HepG2 (cell line): Measurements from ENCODE around the gene MAP2K5. TPM values are rescaled to one million over a fixed set of nuclear protein-coding genes. Genes with fewer than 3 reads are reported as not detected.

Experiments used
- ATAC-seq: fragments of 200-7000 bp; cut with Tn5 transposase; 3 replicates; pipeline ENCODE4 v1.9.1; 2020; ENCODE audit warnings: mild to moderate bottlenecking, moderate library complexity
- BruUV-seq: library from RNA; stranded (reverse); fragments of 400-500 nt; replicated peaks from 2 replicates; lab custom pipeline; 2021; lab: Mats Ljungman, UMichigan
- CTCF ChIA-PET: fragments of 300-600 bp; formaldehyde crosslinking; extraction: SDS; loops from one replicate; lab custom pipeline; 2021; ENCODE audit warnings: low total read pairs, inconsistent platforms, low intra/inter-chr PET ratio; lab: Yijun Ruan, JAX
- POLR2A ChIA-PET: fragments of 350-600 bp; sonication (Branson Sonifier 250); formaldehyde crosslinking; loops from one replicate; lab custom pipeline; 2020; ENCODE audit warnings: antibody characterized with exemption, inconsistent platforms; lab: Yijun Ruan, JAX
- DNase-seq: peaks from one replicate; pipeline ENCODE4 v3.0.0-alpha.2; 2015; ENCODE audit warnings: low spot score
- FAIRE-seq: peaks from 3 replicates; lab custom pipeline; 2011; peaks lifted over from hg19 to GRCh38; lab: Jason Lieb, UNC
- H2AFZ ChIP-seq: one replicate; pipeline ENCODE4 v1.6.1; 2011; ENCODE audit warnings: low read length, inconsistent platforms
- H3K27ac ChIP-seq: fragments of 300-600 bp; 3 replicates; pipeline ENCODE4 v1.8.0; 2011; ENCODE audit warnings: mixed run types, mild to moderate bottlenecking, mixed read lengths, low read length, inconsistent platforms; ENCODE audit not compliant: insufficient read depth; ENCODE audit errors: extremely low read length
- H3K27me3 ChIP-seq, 2 experiments: fragments of 200-600 bp in 1 of 2; 2 replicates in 1 of 2; 3 replicates in 1 of 2; pipeline versions ENCODE4 v1.6.0 to v1.8.0; 2011; ENCODE audit warnings: low read length in 2 of 2, mild to moderate bottlenecking in 2 of 2, moderate library complexity in 2 of 2, inconsistent platforms in 1 of 2; ENCODE audit not compliant: insufficient read depth in 2 of 2, control insufficient read depth in 1 of 2
- H3K36me3 ChIP-seq, 2 experiments: fragments of 200-600 bp in 1 of 2; replicated peaks in 1 of 2; 2 replicates in 1 of 2; 3 replicates in 1 of 2; pipeline versions ENCODE4 v1.5.1 to v1.8.0; 2011; ENCODE audit warnings: low read length in 2 of 2, inconsistent platforms in 1 of 2; ENCODE audit not compliant: insufficient read depth in 2 of 2, control insufficient read depth in 1 of 2
- H3K4me1 ChIP-seq: 2 replicates; pipeline ENCODE4 v1.5.1; 2012; ENCODE audit warnings: low read length, inconsistent platforms; ENCODE audit not compliant: insufficient read depth
- H3K4me2 ChIP-seq: 2 replicates; pipeline ENCODE4 v1.6.0; 2011; ENCODE audit warnings: low read depth, low read length, inconsistent platforms
- H3K4me3 ChIP-seq, 3 experiments: fragments of 200-600 bp in 1 of 3; sonication (generic), shearing (Covaris generic) in 1 of 3; replicated peaks in 1 of 3; 2 replicates each; pipeline ENCODE4 v1.5.1; 2011 to 2016; ENCODE audit warnings: low read length in 3 of 3, inconsistent platforms in 2 of 3, low read depth in 2 of 3, mild to moderate bottlenecking in 2 of 3, control low read depth in 1 of 3, mixed read lengths in 1 of 3; ENCODE audit not compliant: insufficient read depth in 1 of 3
- H3K79me2 ChIP-seq: one replicate; pipeline ENCODE4 v1.6.1; 2011; ENCODE audit warnings: low read length, inconsistent platforms; ENCODE audit not compliant: insufficient read depth
- H3K9ac ChIP-seq: 2 replicates; pipeline ENCODE4 v1.6.0; 2011; ENCODE audit warnings: mild to moderate bottlenecking, low read depth, low read length, inconsistent platforms; ENCODE audit not compliant: insufficient read depth
- H3K9me3 ChIP-seq: 2 replicates; pipeline ENCODE4 v1.5.1; 2012; ENCODE audit warnings: mild to moderate bottlenecking, low read length
- H4K20me1 ChIP-seq: 2 replicates; pipeline ENCODE4 v1.6.0; 2011; ENCODE audit warnings: inconsistent platforms, mild to moderate bottlenecking, low read length, moderate library complexity; ENCODE audit not compliant: insufficient read depth
- ADNP ChIP-seq: sonication (generic); formaldehyde crosslinking; IDR thresholded peaks from 2 replicates; pipeline ENCODE4 v1.4.0; 2020; ENCODE audit warnings: missing genetic modification reagents
- HCFC1 ChIP-seq: fragments of 150-350 bp; IDR thresholded peaks from 2 replicates; pipeline ENCODE4 v1.6.1; 2014; ENCODE audit warnings: low read depth, low read length
- HOXA5 ChIP-seq: sonication (generic); formaldehyde crosslinking; IDR thresholded peaks from 2 replicates; pipeline ENCODE4 v1.4.0; 2020; ENCODE audit warnings: missing genetic modification reagents
- HOXA7 ChIP-seq: sonication (generic); formaldehyde crosslinking; IDR thresholded peaks from 2 replicates; pipeline ENCODE4 v1.8.1; 2022; ENCODE audit warnings: mild to moderate bottlenecking, missing genetic modification reagents, moderate library complexity
- KLF12 ChIP-seq: sonication (generic); formaldehyde crosslinking; IDR thresholded peaks from 2 replicates; pipeline ENCODE4 v1.4.0; 2020; ENCODE audit warnings: missing genetic modification reagents, borderline replicate concordance
- MIER2 ChIP-seq: IDR thresholded peaks from 2 replicates; pipeline ENCODE4 v1.6.1; 2016; ENCODE audit warnings: missing biosample characterization, missing genetic modification reagents
- MLLT10 ChIP-seq: sonication (generic); formaldehyde crosslinking; IDR thresholded peaks from 2 replicates; pipeline ENCODE4 v1.4.0; 2020; ENCODE audit warnings: missing genetic modification reagents
- MYNN ChIP-seq: sonication (generic); formaldehyde crosslinking; IDR thresholded peaks from 2 replicates; pipeline ENCODE4 v1.4.0; 2020; ENCODE audit warnings: mild to moderate bottlenecking, low read depth, missing genetic modification reagents
- PPARG ChIP-seq: conservative IDR thresholded peaks from 2 replicates; pipeline ENCODE4 v1.6.1; 2016; ENCODE audit warnings: missing biosample characterization, missing genetic modification reagents
- RAD51 ChIP-seq: fragments of 450-650 bp; IDR thresholded peaks from 2 replicates; pipeline ENCODE4 v1.6.1; 2016; ENCODE audit warnings: borderline replicate concordance
- SIX1 ChIP-seq: sonication (generic); formaldehyde crosslinking; IDR thresholded peaks from 2 replicates; pipeline ENCODE4 v1.4.0; 2020; ENCODE audit warnings: missing genetic modification reagents, borderline replicate concordance
- ZFAT ChIP-seq: sonication (generic); formaldehyde crosslinking; conservative IDR thresholded peaks from 2 replicates; pipeline ENCODE4 v1.8.1; 2023; ENCODE audit warnings: missing genetic modification reagents, inconsistent platforms
- ZFP36 ChIP-seq: fragments of 150-350 bp; IDR thresholded peaks from 2 replicates; pipeline ENCODE4 v1.6.1; 2018; ENCODE audit warnings: borderline replicate concordance, low read length, low read depth; ENCODE audit not compliant: partially characterized antibody
- ZKSCAN5 ChIP-seq: sonication (generic); formaldehyde crosslinking; IDR thresholded peaks from 2 replicates; pipeline ENCODE4 v1.5.1; 2020; ENCODE audit warnings: mild to moderate bottlenecking, missing genetic modification reagents
- ZNF232 ChIP-seq: sonication (generic); formaldehyde crosslinking; IDR thresholded peaks from 2 replicates; pipeline ENCODE4 v1.4.0; 2020; ENCODE audit warnings: missing genetic modification reagents, borderline replicate concordance
- ZNF512 ChIP-seq: sonication (generic); formaldehyde crosslinking; IDR thresholded peaks from 2 replicates; pipeline ENCODE4 v1.4.0; 2020; ENCODE audit warnings: mild to moderate bottlenecking, missing genetic modification reagents
- ZSCAN30 ChIP-seq: sonication (generic); formaldehyde crosslinking; IDR thresholded peaks from 2 replicates; pipeline ENCODE4 v1.5.0; 2020; ENCODE audit warnings: mild to moderate bottlenecking, missing genetic modification reagents
- WGBS: methylation state at CpG from one replicate; pipeline ENCODE4 v1.1.6; 2017; ENCODE audit warnings: low lambda C conversion rate; 5-methylcytosine and 5-hydroxymethylcytosine counted together
- in situ Hi-C: cut with HindIII; loops from 2 replicates; pipeline ENCODE4 v1.10.0; 2017; ENCODE audit warnings: low pct_unique_long_range_greater_than_20kb; ENCODE audit not compliant: extremely low pct_ligation_motif_present
- intact Hi-C: fragments of 100-400 bp; cut with micrococcal nuclease; formaldehyde crosslinking; loops from one replicate; pipeline ENCODE4 v1.10.0; 2022; ENCODE audit not compliant: unreplicated experiment
- polyA plus RNA-seq, 8 experiments: library from polyadenylated mRNA; depleted of rRNA in 3 of 8; stranded (reverse) in 7 of 8; unstranded in 1 of 8; fragments of >200 nt; fragmentation: Illumina TruSeq in 4 of 8; extraction: Trizol in 4 of 8; gene quantifications; 2 replicates each; pipeline versions ENCODE4 v1.2.1 to v1.2.3, GENCODE V29; 2011 to 2016; ENCODE audit warnings: low read depth in 4 of 8, missing spikeins in 1 of 8, mixed read lengths in 1 of 8; ENCODE audit not compliant: insufficient read depth in 1 of 8
- total RNA-seq, 5 experiments: library from RNA; depleted of rRNA; stranded (reverse); fragments of >200 nt; fragmentation: Illumina TruSeq; extraction: Trizol; gene quantifications; 2 replicates each; pipeline ENCODE4 v1.2.3, GENCODE V29; 2016; ENCODE audit warnings: low read depth in 1 of 5
- TF ChIP-seq, protein P1 (sequence below): IDR thresholded peaks from 2 replicates; pipeline ENCODE4 v1.6.1; 2016
- TF ChIP-seq, protein P2 (sequence below): sonication (generic); formaldehyde crosslinking; IDR thresholded peaks from 2 replicates; pipeline ENCODE4 v1.4.0; 2020; ENCODE audit warnings: missing genetic modification reagents; ENCODE audit errors: not compliant biosample characterization

The MAP2K5 gene
- total and polyA plus RNA-seq, 2 of the 13 experiments (the other 11 are each of a cell fraction or from before 2014, with no cell fraction given) = 4.0 to 4.3 TPM

DNA sequence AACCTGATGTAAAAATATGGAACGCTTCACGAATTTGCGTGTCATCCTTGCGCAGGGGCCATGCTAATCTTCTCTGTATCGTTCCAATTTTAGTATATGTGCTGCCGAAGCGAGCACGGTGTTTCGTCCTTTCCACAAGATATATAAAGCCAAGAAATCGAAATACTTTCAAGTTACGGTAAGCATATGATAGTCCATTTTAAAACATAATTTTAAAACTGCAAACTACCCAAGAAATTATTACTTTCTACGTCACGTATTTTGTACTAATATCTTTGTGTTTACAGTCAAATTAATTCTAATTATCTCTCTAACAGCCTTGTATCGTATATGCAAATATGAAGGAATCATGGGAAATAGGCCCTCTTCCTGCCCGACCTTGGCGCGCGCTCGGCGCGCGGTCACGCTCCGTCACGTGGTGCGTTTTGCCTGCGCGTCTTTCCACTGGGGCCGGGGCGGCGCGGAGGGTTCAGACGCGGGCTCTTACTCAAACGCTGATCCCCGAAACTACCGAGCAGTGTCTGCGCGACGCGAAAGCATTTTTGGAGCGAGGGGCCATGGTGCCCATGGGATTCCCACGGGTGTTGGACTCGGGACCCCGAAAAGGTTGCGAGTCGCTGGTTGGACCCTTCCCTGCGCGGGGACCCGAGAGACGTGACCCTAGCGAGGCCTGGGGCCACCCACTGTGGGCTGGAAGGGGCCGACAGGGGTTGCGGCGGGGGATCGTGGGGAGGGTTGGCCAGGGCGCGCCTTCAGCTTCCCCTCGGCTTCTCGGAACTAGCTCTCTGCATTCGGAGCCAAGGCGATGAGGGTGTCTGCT lies 297.6 kb downstream of the MAP2K5 start, which contains the start of gene RNU6-1:
Gene RNU6-1, minus strand, starts transcription at position 117 of the 820 bp plus-strand sequence.
- no peaks in the 10 kb centered on the region for H3K36me3 ChIP-seq
- POLR2A ChIA-PET = interaction anchor here (0.9 to 1.4 kb wide), 7 partner anchors 11 to 586 kb away, joined by 3 to 6 read pairs (median 3); partner anchors contain the start of genes AAGAB, FEM1B and IQCH
- peak; percentile 64 for FAIRE-seq
- H3K4me2 ChIP-seq = peak within 1 kb of the TSS; percentile 97
- no peaks in the 10 kb centered on the region for H3K79me2 ChIP-seq
- H3K9me3 ChIP-seq = no peaks in the 10 kb centered on the region
- in situ Hi-C loops (loop anchor here (5.0 to 10.0 kb wide), 2 partner anchors 383 to 895 kb away; no protein-coding TSS in a partner anchor), intact Hi-C loops (loop anchor here (2.0 to 5.0 kb wide), 4 partner anchors 212 to 533 kb away; partner anchors contain the start of genes MAP2K5 and PIAS1)
- H3K27me3 ChIP-seq = peaks cover 0 to 15% of the 10 kb centered on the region in 2 experiments; a peak in 4 of 5 replicates
- H3K4me3 ChIP-seq = peak within 1 kb of the TSS; percentile 73 to 98 (median 93)
- WGBS = under 1% methylated on average over 41 of the region's 62 CpGs
- H3K27ac ChIP-seq = peak within 1 kb of the TSS; percentile 86
- BruUV-seq = no TSS peak
- H3K4me1 ChIP-seq = peaks cover 81% of the 10 kb centered on the region
- peak; percentile 80 for DNase-seq
- peak within 1 kb of the TSS; percentile 95 for H2AFZ ChIP-seq
- CTCF ChIA-PET = no interaction called here
- no peaks in the 10 kb centered on the region for H4K20me1 ChIP-seq
- ATAC-seq = peak; percentile 26
- peak within 1 kb of the TSS; percentile 94 for H3K9ac ChIP-seq
- TF ChIP-seq, protein P1, sequence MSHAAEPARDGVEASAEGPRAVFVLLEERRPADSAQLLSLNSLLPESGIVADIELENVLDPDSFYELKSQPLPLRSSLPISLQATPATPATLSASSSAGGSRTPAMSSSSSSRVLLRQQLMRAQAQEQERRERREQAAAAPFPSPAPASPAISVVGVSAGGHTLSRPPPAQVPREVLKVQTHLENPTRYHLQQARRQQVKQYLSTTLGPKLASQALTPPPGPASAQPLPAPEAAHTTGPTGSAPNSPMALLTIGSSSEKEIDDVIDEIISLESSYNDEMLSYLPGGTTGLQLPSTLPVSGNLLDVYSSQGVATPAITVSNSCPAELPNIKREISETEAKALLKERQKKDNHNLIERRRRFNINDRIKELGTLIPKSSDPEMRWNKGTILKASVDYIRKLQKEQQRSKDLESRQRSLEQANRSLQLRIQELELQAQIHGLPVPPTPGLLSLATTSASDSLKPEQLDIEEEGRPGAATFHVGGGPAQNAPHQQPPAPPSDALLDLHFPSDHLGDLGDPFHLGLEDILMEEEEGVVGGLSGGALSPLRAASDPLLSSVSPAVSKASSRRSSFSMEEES (CRISPR knock-in tag) = peak; percentile 93
- TF ChIP-seq MLLT10 (CRISPR knock-in tag) (no peak), MYNN (no peak), HCFC1 (no peak), KLF12 (CRISPR knock-in tag) (no peak), ZNF512 (CRISPR knock-in tag) (no peak), HOXA5 (CRISPR knock-in tag) (no peak), HOXA7 (no peak), RAD51 (peak; percentile 87), ZFAT (CRISPR knock-in tag) (no peak), PPARG (0 out of 2 replicates have a peak, but pooled peaks have one; percentile 25), MIER2 (no peak), ZKSCAN5 (CRISPR knock-in tag) (no peak), ADNP (CRISPR knock-in tag) (no peak), ZFP36 (no peak), ZSCAN30 (CRISPR knock-in tag) (no peak), SIX1 (CRISPR knock-in tag) (no peak; the same call in 1 of the 2 replicates), ZNF232 (CRISPR knock-in tag) (no peak)
- TF ChIP-seq, protein P2, sequence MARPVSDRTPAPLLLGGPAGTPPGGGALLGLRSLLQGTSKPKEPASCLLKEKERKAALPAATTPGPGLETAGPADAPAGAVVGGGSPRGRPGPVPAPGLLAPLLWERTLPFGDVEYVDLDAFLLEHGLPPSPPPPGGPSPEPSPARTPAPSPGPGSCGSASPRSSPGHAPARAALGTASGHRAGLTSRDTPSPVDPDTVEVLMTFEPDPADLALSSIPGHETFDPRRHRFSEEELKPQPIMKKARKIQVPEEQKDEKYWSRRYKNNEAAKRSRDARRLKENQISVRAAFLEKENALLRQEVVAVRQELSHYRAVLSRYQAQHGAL (CRISPR knock-in tag) = no peak
